Bone marrow (tissue), 2 donors: ENCODE measurements around the gene KRT27.
"Not testable (repeated sequence)": the region's sequence is repeated elsewhere in the genome, so short reads cannot be mapped to it uniquely, and the experiment has no call there.

Experiments used
- DNase-seq, 2 donors: peaks; one replicate each; lab custom pipeline; 2025; lab: John Stamatoyannopoulos, UW

The KRT27 gene

DNA sequence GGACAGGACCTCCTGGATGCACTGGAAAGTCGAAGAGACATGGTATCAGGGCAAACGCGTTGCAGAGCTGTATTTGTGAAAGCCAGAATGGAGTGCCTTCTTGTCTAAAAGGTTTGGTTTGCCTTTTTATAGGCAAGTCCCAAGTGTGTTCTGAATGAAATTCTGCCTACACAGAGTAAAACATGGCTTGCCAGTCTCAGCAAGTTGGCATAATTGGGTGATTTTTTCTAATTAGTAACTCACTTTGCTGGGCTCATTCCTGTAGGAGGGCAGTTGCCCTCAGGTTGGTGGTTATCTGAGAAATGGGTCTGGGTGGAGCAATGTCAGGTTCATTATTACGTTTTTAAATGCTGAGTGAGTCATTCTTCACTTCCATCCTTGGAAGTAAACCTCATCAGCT, 27.1 kb downstream of the KRT27 start, which contains the start of gene KRT25:
Gene KRT25 (minus strand): TSS at position 101 of the 400 bp plus-strand sequence. CDS start 60 bp downstream, at position 41.
- DNase-seq: no peak

DNA sequence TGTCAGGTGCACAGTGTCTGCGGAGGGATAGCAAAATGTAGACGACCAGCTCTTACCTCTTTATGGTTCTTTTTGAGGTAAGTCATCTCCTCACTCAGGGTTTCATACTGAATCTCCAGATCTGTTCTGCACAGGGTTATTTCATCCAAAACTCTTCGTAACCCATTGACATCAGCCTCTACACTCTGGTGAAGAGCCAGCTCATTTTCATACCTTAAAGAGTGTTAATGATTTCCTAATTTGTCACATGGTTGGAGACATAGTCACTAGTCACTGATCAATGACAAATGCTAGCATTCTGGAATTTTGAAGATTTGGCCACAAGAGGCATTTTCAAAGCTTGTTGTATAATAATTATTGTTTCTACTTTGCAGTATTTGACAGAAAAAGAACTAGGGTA, 28.5 kb downstream of the KRT27 start:
- no peak for DNase-seq

GRCh38 chr17:40751065-40751464, 31.3 kb downstream of the KRT27 start:
- DNase-seq: no peak

- no peak for DNase-seq
These were observed 32.0 kb downstream of the KRT27 start for GRCh38 chr17:40750391-40750790.

DNA sequence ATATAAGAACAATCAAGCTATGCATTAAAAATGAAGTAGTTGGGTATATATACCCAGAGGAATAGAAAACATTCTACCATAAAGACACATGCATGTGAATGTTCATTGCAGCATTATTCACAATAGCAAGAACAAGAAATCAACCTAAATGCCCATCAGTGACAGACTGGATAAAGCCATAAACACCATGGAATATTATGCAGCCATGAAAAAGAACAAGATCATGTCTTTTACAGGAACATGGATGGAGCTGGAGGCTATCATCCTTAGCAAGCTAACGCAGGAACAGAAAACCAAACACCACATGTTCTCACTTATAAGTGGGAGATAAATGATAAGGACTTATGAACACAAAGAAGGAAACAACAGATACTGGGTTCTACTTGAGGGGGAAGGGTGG, 33.7 kb downstream of the KRT27 start:
- not testable (repeated sequence) for DNase-seq

DNA sequence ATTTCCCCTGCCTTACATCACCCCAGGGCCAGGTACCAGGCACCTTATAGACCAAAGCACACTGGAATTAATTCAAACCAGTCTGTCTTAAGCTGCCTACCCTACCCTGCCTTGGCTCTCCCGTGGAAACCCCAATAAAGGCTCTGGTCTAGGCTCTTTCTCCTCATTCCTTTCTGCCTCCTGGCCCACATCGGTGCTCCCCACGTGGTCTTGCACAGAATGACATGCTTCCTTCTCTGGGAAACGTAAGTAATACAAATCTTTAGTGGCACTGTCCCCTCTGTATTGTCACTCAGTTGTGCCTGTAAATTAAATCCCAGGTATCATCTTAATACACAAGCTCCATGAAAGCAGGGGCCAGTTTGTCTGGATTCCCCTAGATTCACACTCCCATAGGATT, 43.8 kb downstream of the KRT27 start:
- no peak for DNase-seq

DNA sequence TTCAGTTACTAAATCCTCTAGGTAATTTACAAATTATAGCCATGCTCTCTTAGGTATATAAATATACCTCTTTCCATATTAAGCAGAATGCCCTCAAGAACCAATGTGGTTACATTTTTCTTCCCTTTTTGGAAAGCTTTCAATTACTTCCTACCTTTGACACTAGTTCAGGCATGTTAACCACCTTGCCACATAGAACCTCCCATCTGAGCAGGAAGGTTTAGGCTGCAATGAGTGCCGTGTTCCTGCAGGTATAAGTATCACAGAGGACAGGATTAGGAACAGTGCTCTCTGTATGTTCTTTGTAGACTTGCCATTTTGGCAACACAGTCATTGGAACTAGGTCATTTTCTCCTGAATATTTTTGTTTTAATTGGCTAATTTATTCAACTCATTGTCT, 47.3 kb downstream of the KRT27 start:
- DNase-seq: no peak

GRCh38 chr17:40734018-40734417, 48.3 kb downstream of the KRT27 start:
- no peak for DNase-seq

- DNase-seq: no peak
These were observed 51.4 kb downstream of the KRT27 start for GRCh38 chr17:40730970-40731369.

- no peak for DNase-seq
These were observed 54.7 kb downstream of the KRT27 start for GRCh38 chr17:40727447-40728231.

DNA sequence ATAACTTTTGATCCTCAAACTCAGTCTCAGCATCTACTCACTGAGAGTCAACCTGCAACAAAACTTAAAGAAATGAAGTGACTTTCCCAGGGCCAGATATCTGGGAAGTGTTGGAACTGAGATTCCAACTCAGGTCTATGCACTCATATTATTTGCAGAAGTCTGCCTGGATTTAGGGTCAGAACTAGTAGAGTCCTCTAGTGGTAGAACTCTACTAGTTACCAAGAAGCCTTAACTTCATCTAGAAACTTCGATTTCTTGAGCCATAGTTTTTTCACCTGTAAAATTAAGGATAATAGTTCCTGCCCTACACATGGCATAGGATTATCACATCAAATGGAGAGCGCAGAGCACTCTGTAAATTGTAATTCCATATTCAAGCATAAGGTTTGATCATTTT, 55.4 kb downstream of the KRT27 start:
- DNase-seq: no peak
